ENCODE measurements around the gene LRBA. TPM values are rescaled to one million over a fixed set of nuclear protein-coding genes. Genes with fewer than 3 reads are reported as not detected.

The LRBA gene
- total and polyA plus RNA-seq, 9 of the 15 experiments (the other 6 are each of a cell fraction or from before 2014, with no cell fraction given) = 24.2 to 88.7 (median 59.7) TPM

- TF ChIP-seq KLF1 (tag; IDR thresholded peaks at IDR 0.05) = no peak
- TF ChIP-seq DPF2 (IDR thresholded peaks at IDR 0.05) = no peak
- TF ChIP-seq CCNT2 (IDR thresholded peaks at IDR 0.05; ENCODE audit: borderline replicate concordance, extremely low read depth, insufficient read length, low read depth, low read length) = no peak
Observed at GRCh38 chr4:150401083-150401687, 613.9 kb downstream of the LRBA start (continued).

GRCh38 chr4:150395872-150396271 is 619.2 kb downstream of the LRBA start:
- ChIA-PET CTCF (ENCODE audit: low intra/inter-chr PET ratio) (no interaction called here), POLR2A (no interaction called here)
- no peak for TF ChIP-seq HSF4 (CRISPR knock-in tag; IDR thresholded peaks at IDR 0.05; ENCODE audit: borderline replicate concordance)
- TF ChIP-seq ZBTB17 (CRISPR knock-in tag; IDR thresholded peaks at IDR 0.05) = no peak
- TF ChIP-seq ZNF644 (tag; IDR thresholded peaks at IDR 0.05; ENCODE audit: low read depth) = no peak
- no peak for TF ChIP-seq PTRF (tag; IDR thresholded peaks at IDR 0.05)
- TF ChIP-seq CTCF (IDR thresholded peaks at IDR 0.05 in 2 of 3, conservative IDR thresholded peaks at IDR 0.05 in 1 of 3; ENCODE audit: insufficient read depth in 2 of 3, low read depth in 1 of 3, low read length in 3 of 3) = no peak
- no peak for TF ChIP-seq ZSCAN29 (IDR thresholded peaks at IDR 0.05)
- no peak for TF ChIP-seq ZNF263 (CRISPR knock-in tag; IDR thresholded peaks at IDR 0.05; ENCODE audit: borderline replicate concordance)
- TF ChIP-seq POLR2G (IDR thresholded peaks at IDR 0.05; ENCODE audit: low read depth, low read length) = no peak
- TF ChIP-seq ELF4 (CRISPR knock-in tag; IDR thresholded peaks at IDR 0.05) = no peak
- TF ChIP-seq CEBPG (CRISPR knock-in tag; IDR thresholded peaks at IDR 0.05) = no peak
- no peak for TF ChIP-seq CEBPG (tag; conservative IDR thresholded peaks at IDR 0.05 in 1 of 2, IDR thresholded peaks at IDR 0.05 in 1 of 2)
- no peak for TF ChIP-seq ZNF140 (CRISPR knock-in tag; IDR thresholded peaks at IDR 0.05)
- no peaks in the 10 kb centered on the region for H3K4me1 ChIP-seq (replicated peaks in 1 of 2; ENCODE audit: control insufficient read depth in 2 of 2, insufficient read depth in 2 of 2, low read length in 2 of 2)
- no peaks in the 10 kb centered on the region for H4K20me1 ChIP-seq (replicated peaks; ENCODE audit: control insufficient read depth, insufficient read depth, low read length)
- BruUV-seq (replicated peaks) = no TSS peak
- in situ Hi-C loops (cut with MboI) = no loop called here
- H3K9me1 ChIP-seq (ENCODE audit: control insufficient read depth, insufficient read depth, low read length) = no peaks in the 10 kb centered on the region
- H3K4me2 ChIP-seq (ENCODE audit: insufficient read depth, low read length) = no peak overlapping the region
- H3K27ac ChIP-seq (ENCODE audit: extremely low read depth, low read depth, low read length) = no peak overlapping the region
- no peak overlapping the region for H2AFZ ChIP-seq (ENCODE audit: low read depth, low read length)
- no peak overlapping the region for H3K9ac ChIP-seq (ENCODE audit: insufficient read depth in 1 of 2, low read depth in 2 of 2, low read length in 2 of 2)
- intact Hi-C loops (cut with micrococcal nuclease) = no loop called here
- no peak for ATAC-seq
- no peaks in the 10 kb centered on the region for H3K27me3 ChIP-seq (ENCODE audit: control insufficient read depth in 2 of 2, insufficient read depth in 2 of 2, low read length in 2 of 2)
- no peaks in the 10 kb centered on the region; the same call in none of the 2 replicates for H3K9me3 ChIP-seq (replicated peaks; ENCODE audit: control insufficient read depth, insufficient read depth, low read depth, low read length)
- no peak for FAIRE-seq
- no peaks in the 10 kb centered on the region for H3K36me3 ChIP-seq (ENCODE audit: control insufficient read depth, insufficient read depth, low read length)
- DNase-seq (ENCODE audit: extremely low read depth in 1 of 4, low spot score in 3 of 4) = no peak
- WGBS (ENCODE audit: insufficient coverage, low coverage, missing lambda C conversion rate) = 35% methylated on average over 2 of the region's 2 CpGs
- H3K79me2 ChIP-seq (ENCODE audit: control insufficient read depth, insufficient read depth, low read length) = no peaks in the 10 kb centered on the region
- H3K4me3 ChIP-seq = no peak overlapping the region

Measured in K562 (cell line).